A673 (cell line): ENCODE results near the gene DLGAP1.

ENCODE experiments used
- CTCF ChIP-seq: fragments of 300-800, 200-600 bp; sonication (generic); conservative IDR thresholded peaks from 2 replicates; pipeline ENCODE4 v1.5.1; 2017; ENCODE audit warnings: low read depth, mild to moderate bottlenecking, antibody characterized with exemption, low read length, moderate library complexity, mixed read lengths
- EZH2 ChIP-seq: fragments of 200-600 bp; sonication (generic); IDR thresholded peaks from 2 replicates; pipeline ENCODE4 v1.6.1; 2017; ENCODE audit warnings: borderline replicate concordance, low read depth, mild to moderate bottlenecking, mixed read lengths, antibody characterized with exemption, low read length; ENCODE audit not compliant: poor library complexity, severe bottlenecking

- no peak for TF ChIP-seq CTCF
- no peak for TF ChIP-seq EZH2
Observed at GRCh38 chr18:3793545-3793944, 661.6 kb downstream of the DLGAP1 start.
